Endodermal cell (in vitro differentiated cells): ENCODE data around the gene LPIN2. TPM values are rescaled to one million over a fixed set of nuclear protein-coding genes. Genes with fewer than 3 reads are reported as not detected.
"Not testable (repeated sequence)": the region's sequence is repeated elsewhere in the genome, so short reads cannot be mapped to it uniquely, and the experiment has no call there.

Source experiments
- DNase-seq: peaks from one replicate; pipeline ENCODE4 v3.0.0-alpha.2; 2017
- H3K27ac ChIP-seq: 2 replicates; pipeline ENCODE4 v1.5.1; 2013; ENCODE audit warnings: mild to moderate bottlenecking, low read depth, low read length, moderate library complexity
- H3K27me3 ChIP-seq: 2 replicates; pipeline ENCODE4 v1.6.1; 2013; ENCODE audit warnings: mild to moderate bottlenecking, low read length, moderate library complexity; ENCODE audit not compliant: insufficient read depth, control insufficient read depth, poor library complexity, severe bottlenecking
- H3K36me3 ChIP-seq: 2 replicates; pipeline ENCODE4 v1.7.0; 2013; ENCODE audit warnings: mild to moderate bottlenecking, low read length, moderate library complexity; ENCODE audit not compliant: control insufficient read depth, insufficient read depth
- H3K4me1 ChIP-seq: one replicate; pipeline ENCODE4 v1.7.0; 2013; ENCODE audit warnings: low read length; ENCODE audit not compliant: control insufficient read depth, insufficient read depth
- H3K4me3 ChIP-seq: 2 replicates; pipeline ENCODE4 v1.5.1; 2013; ENCODE audit warnings: mild to moderate bottlenecking, low read length, moderate library complexity
- H3K9ac ChIP-seq: 2 replicates; pipeline ENCODE4 v1.6.1; 2013; ENCODE audit warnings: mild to moderate bottlenecking, low read length, moderate library complexity; ENCODE audit not compliant: poor library complexity, severe bottlenecking; ENCODE audit errors: extremely low read depth
- H3K9me3 ChIP-seq: 2 replicates; pipeline ENCODE4 v1.6.1; 2013; ENCODE audit warnings: mild to moderate bottlenecking, low read length, moderate library complexity; ENCODE audit not compliant: control insufficient read depth
- H3K27ac Mint-ChIP-seq: 2 replicates; pipeline ENCODE4 v1.8.0; 2020; ENCODE audit warnings: mixed read lengths
- H3K27me3 Mint-ChIP-seq: 2 replicates; pipeline ENCODE4 v1.8.0; 2021; ENCODE audit warnings: mild to moderate bottlenecking, mixed read lengths; ENCODE audit not compliant: insufficient read depth
- H3K36me3 Mint-ChIP-seq: 2 replicates; pipeline ENCODE4 v1.8.0; 2020; ENCODE audit warnings: low read depth, mixed read lengths
- H3K4me1 Mint-ChIP-seq: 2 replicates; pipeline ENCODE4 v1.8.0; 2020; ENCODE audit warnings: mixed read lengths
- H3K4me3 Mint-ChIP-seq: 2 replicates; pipeline ENCODE4 v1.8.0; 2020; ENCODE audit warnings: mild to moderate bottlenecking, moderate library complexity, mixed read lengths
- H3K9me3 Mint-ChIP-seq: 2 replicates; pipeline ENCODE4 v1.8.0; 2020; ENCODE audit warnings: mild to moderate bottlenecking, mixed read lengths
- CTCF ChIP-seq: fragments of 200-600 bp; sonication (generic); conservative IDR thresholded peaks from 2 replicates; pipeline ENCODE4 v1.5.0; 2021; ENCODE audit warnings: antibody characterized with exemption, mild to moderate bottlenecking
- WGBS, 2 experiments: methylation state at CpG; one replicate each; pipeline versions ENCODE4 v1.1.5 to v1.1.7; 2013; ENCODE audit warnings: missing lambda C conversion rate in 2 of 2, mixed read lengths in 1 of 2; ENCODE audit not compliant: insufficient coverage in 1 of 2, insufficient read length in 1 of 2; 5-methylcytosine and 5-hydroxymethylcytosine counted together
- total RNA-seq, 2 donors: library from RNA; stranded (reverse); fragmentation: NEBNext Ultra II Directional in 1 of 2; extraction: Animal tissue kit (Norgen Biotek cat#: 25700) in 1 of 2; gene quantifications; 2 replicates in 1 of 2; 3 replicates in 1 of 2; pipeline ENCODE4 v1.2.1, GENCODE V29; 2021

Gene LPIN2
- total RNA-seq, 2 donors from 2014 or later = 22.9 to 31.8 TPM

- no peaks in the 10 kb centered on the region for H3K27me3 ChIP-seq
- no peak overlapping the region for H3K9ac ChIP-seq
- TF ChIP-seq CTCF = no peak
- no peak overlapping the region for H3K4me3 Mint-ChIP-seq
- no peak overlapping the region for H3K27ac ChIP-seq
- H3K36me3 Mint-ChIP-seq = no peaks in the 10 kb centered on the region
- no peaks in the 10 kb centered on the region for H3K27me3 Mint-ChIP-seq
- no peaks in the 10 kb centered on the region for H3K9me3 Mint-ChIP-seq
- H3K4me1 ChIP-seq = peaks cover 15% of the 10 kb centered on the region
- no peaks in the 10 kb centered on the region for H3K9me3 ChIP-seq
- H3K4me1 Mint-ChIP-seq = peaks cover 19% of the 10 kb centered on the region
- H3K4me3 ChIP-seq = no peak overlapping the region
- no peak for DNase-seq
- H3K36me3 ChIP-seq = no peaks in the 10 kb centered on the region
- WGBS, 2 experiments = 85 to 90% methylated on average over 2 of the region's 2 CpGs
- H3K27ac Mint-ChIP-seq = no peak overlapping the region
Observed at GRCh38 chr18:3025544-3025943, 12.6 kb upstream of the LPIN2 start.

GRCh38 chr18:3023603-3024002 lies 10.7 kb upstream of the LPIN2 start:
- H3K9me3 ChIP-seq, H3K27me3 ChIP-seq, H3K36me3 Mint-ChIP-seq, H3K4me3 ChIP-seq, H3K27ac Mint-ChIP-seq, H3K9ac ChIP-seq, H3K4me3 Mint-ChIP-seq, H3K36me3 ChIP-seq, H3K9me3 Mint-ChIP-seq, H3K27me3 Mint-ChIP-seq, DNase-seq, H3K27ac ChIP-seq: not testable (repeated sequence)
- WGBS, 2 experiments = 95 to 100% methylated on average over 2 of the region's 5 CpGs
- peaks cover 11% of the 10 kb centered on the region for H3K4me1 ChIP-seq
- peaks cover 13% of the 10 kb centered on the region for H3K4me1 Mint-ChIP-seq

- no peaks in the 10 kb centered on the region for H3K9me3 Mint-ChIP-seq
- no peak for TF ChIP-seq CTCF
- H3K9ac ChIP-seq = no peak overlapping the region
Observed at GRCh38 chr18:3016585-3017297, 3.8 kb upstream of the LPIN2 start.

GRCh38 chr18:3015851-3016250 lies 2.9 kb upstream of the LPIN2 start:
- H3K27me3 ChIP-seq = peaks cover 13% of the 10 kb centered on the region
- WGBS, 2 experiments = 91 to 100% methylated on average over 4 of the region's 4 CpGs
- Mint-ChIP-seq H3K4me3 (no peak overlapping the region), H3K9me3 (no peaks in the 10 kb centered on the region), H3K36me3 (no peaks in the 10 kb centered on the region), H3K27me3 (peaks cover 4% of the 10 kb centered on the region), H3K27ac (no peak overlapping the region), H3K4me1 (peaks cover 21% of the 10 kb centered on the region)
- no peak overlapping the region for H3K27ac ChIP-seq
- no peak overlapping the region for H3K9ac ChIP-seq
- no peak for TF ChIP-seq CTCF
- peaks cover 4% of the 10 kb centered on the region for H3K4me1 ChIP-seq
- DNase-seq = no peak
- H3K9me3 ChIP-seq = no peaks in the 10 kb centered on the region
- H3K36me3 ChIP-seq = no peaks in the 10 kb centered on the region
- H3K4me3 ChIP-seq = no peak overlapping the region

More at GRCh38 chr18:3016585-3017297, 3.8 kb upstream of the LPIN2 start:
- H3K4me1 Mint-ChIP-seq = peaks cover 14% of the 10 kb centered on the region
- DNase-seq = peak; percentile 10
- Histone ChIP-seq H3K4me1 (no peaks in the 10 kb centered on the region), H3K36me3 (no peaks in the 10 kb centered on the region), H3K27me3 (peaks cover 6% of the 10 kb centered on the region), H3K9me3 (no peaks in the 10 kb centered on the region), H3K4me3 (no peak overlapping the region), H3K27ac (no peak overlapping the region)
- H3K27me3 Mint-ChIP-seq = peaks cover 3% of the 10 kb centered on the region
- 81 to 84% methylated on average over 3 of the region's 3 CpGs for WGBS, 2 experiments
- H3K27ac Mint-ChIP-seq = no peak overlapping the region
- no peak overlapping the region for H3K4me3 Mint-ChIP-seq
- H3K36me3 Mint-ChIP-seq = no peaks in the 10 kb centered on the region
